H1 (cell line): ENCODE results near the gene COL4A1. TPM values are rescaled to one million over a fixed set of nuclear protein-coding genes. Genes with fewer than 3 reads are reported as not detected.

Experiments used
- CTCF ChIA-PET: fragments of 300-600 bp; sonication (Branson Sonifier 250); formaldehyde crosslinking; loops from one replicate; lab custom pipeline; 2021; ENCODE audit not compliant: partially characterized antibody; lab: Charles Lee
- POLR2A ChIA-PET: fragments of 300-600 bp; sonication (Branson Sonifier 250); formaldehyde crosslinking; loops from one replicate; lab custom pipeline; 2021; ENCODE audit warnings: inconsistent platforms; ENCODE audit not compliant: partially characterized antibody; lab: Charles Lee
- DNase-seq, 2 experiments: peaks; one replicate each; pipeline versions ENCODE4 v3.0.0 to v3.0.0-alpha.2; 2010 to 2022; ENCODE audit warnings: low spot score in 2 of 2, low read depth in 1 of 2, mixed read lengths in 1 of 2
- FAIRE-seq: peaks from 2 replicates; lab custom pipeline; 2011; peaks lifted over from hg19 to GRCh38; lab: Jason Lieb, UNC
- H2AFZ ChIP-seq: 2 replicates; pipeline ENCODE4 v1.8.1; 2012; ENCODE audit warnings: low read length, inconsistent platforms
- H2AK5ac ChIP-seq: 2 replicates; pipeline ENCODE4 v1.6.1; 2013; ENCODE audit warnings: low read depth, low read length
- H2BK120ac ChIP-seq: replicated peaks from 2 replicates; pipeline ENCODE3; 2013; ENCODE audit warnings: low read depth, low read length, inconsistent platforms
- H2BK12ac ChIP-seq: 2 replicates; pipeline ENCODE4 v1.6.1; 2013; ENCODE audit warnings: low read depth, low read length
- H2BK15ac ChIP-seq: 2 replicates; pipeline ENCODE4 v1.6.1; 2013; ENCODE audit warnings: low read length
- H2BK20ac ChIP-seq: 2 replicates; pipeline ENCODE4 v1.6.1; 2013; ENCODE audit warnings: low read length
- H2BK5ac ChIP-seq: 2 replicates; pipeline ENCODE4 v1.6.1; 2013; ENCODE audit warnings: low read depth, low read length
- H3K14ac ChIP-seq: 2 replicates; pipeline ENCODE4 v1.6.1; 2013; ENCODE audit warnings: inconsistent platforms; ENCODE audit not compliant: insufficient read length
- H3K18ac ChIP-seq: 2 replicates; pipeline ENCODE4 v1.6.1; 2013; ENCODE audit warnings: low read length; ENCODE audit errors: extremely low read depth
- H3K23ac ChIP-seq: 2 replicates; pipeline ENCODE4 v1.6.1; 2013; ENCODE audit warnings: inconsistent platforms; ENCODE audit not compliant: insufficient read length
- H3K23me2 ChIP-seq: 2 replicates; pipeline ENCODE4 v1.6.1; 2013; ENCODE audit warnings: low read depth, low read length
- H3K27ac ChIP-seq: 2 replicates; pipeline ENCODE4 v1.6.1; 2011; ENCODE audit warnings: low read depth, low read length, inconsistent platforms
- H3K27me3 ChIP-seq, 4 experiments: replicated peaks in 1 of 4; 1 replicate in 1 of 4; 2 replicates in 3 of 4; pipeline versions ENCODE4 v1.6.1 to v1.8.1; 2011 to 2013; ENCODE audit warnings: low read length in 3 of 4, mild to moderate bottlenecking in 3 of 4, inconsistent platforms in 2 of 4, mixed read lengths in 2 of 4, moderate library complexity in 1 of 4; ENCODE audit not compliant: control insufficient read depth in 3 of 4, insufficient read depth in 3 of 4; ENCODE audit errors: extremely low read depth in 1 of 4
- H3K36me3 ChIP-seq, 4 experiments: 2 replicates each; pipeline versions ENCODE4 v1.6.1 to v1.8.1; 2011 to 2013; ENCODE audit warnings: mild to moderate bottlenecking in 4 of 4, low read length in 3 of 4, moderate library complexity in 2 of 4, control low read depth in 1 of 4, inconsistent platforms in 1 of 4; ENCODE audit not compliant: insufficient read depth in 4 of 4, control insufficient read depth in 2 of 4
- H3K4ac ChIP-seq: replicated peaks from 2 replicates; pipeline ENCODE3; 2013; ENCODE audit warnings: low read length, low read depth, mixed read lengths, inconsistent platforms; ENCODE audit not compliant: insufficient read length
- H3K4me1 ChIP-seq, 4 experiments: replicated peaks in 1 of 4; 1 replicate in 1 of 4; 2 replicates in 3 of 4; pipeline versions ENCODE4 v1.6.1 to v1.8.1; 2011 to 2013; ENCODE audit warnings: low read length in 3 of 4, inconsistent platforms in 2 of 4, mixed read lengths in 1 of 4; ENCODE audit not compliant: insufficient read depth in 4 of 4, control insufficient read depth in 3 of 4
- H3K4me2 ChIP-seq, 2 experiments: 2 replicates each; pipeline versions ENCODE4 v1.6.1 to v1.8.1; 2011 to 2013; ENCODE audit warnings: low read depth in 2 of 2, low read length in 2 of 2, control low read depth in 1 of 2, inconsistent platforms in 1 of 2, mild to moderate bottlenecking in 1 of 2; ENCODE audit not compliant: insufficient read depth in 1 of 2
- H3K4me3 ChIP-seq, 4 experiments: fragments of 200-600, 300-600 bp in 1 of 4; sonication (generic), shearing (Covaris generic), sonication (Bioruptor Twin) in 1 of 4; 2 replicates each; pipeline versions ENCODE4 v1.5.1 to v1.8.1; 2011 to 2016; ENCODE audit warnings: low read length in 4 of 4, low read depth in 3 of 4, control low read depth in 2 of 4, inconsistent platforms in 2 of 4, mild to moderate bottlenecking in 2 of 4, mixed read lengths in 1 of 4, moderate library complexity in 1 of 4; ENCODE audit not compliant: insufficient read depth in 2 of 4; ENCODE audit errors: extremely low read depth in 1 of 4
- H3K56ac ChIP-seq: replicated peaks from 2 replicates; pipeline ENCODE3; 2013; ENCODE audit warnings: low read depth, mild to moderate bottlenecking, mixed read lengths, low read length, inconsistent platforms; ENCODE audit not compliant: insufficient read length
- H3K79me1 ChIP-seq: 2 replicates; pipeline ENCODE4 v1.6.1; 2013; ENCODE audit warnings: low read depth, low read length, control low read depth
- H3K79me2 ChIP-seq, 2 experiments: 2 replicates each; pipeline versions ENCODE4 v1.6.1 to v1.8.1; 2012 to 2013; ENCODE audit warnings: low read length in 2 of 2, mild to moderate bottlenecking in 2 of 2, inconsistent platforms in 1 of 2; ENCODE audit not compliant: insufficient read depth in 2 of 2, control insufficient read depth in 1 of 2
- H3K9ac ChIP-seq, 4 experiments: replicated peaks in 1 of 4; 1 replicate in 1 of 4; 2 replicates in 3 of 4; pipeline versions ENCODE4 v1.6.1 to v1.8.1; 2011 to 2013; ENCODE audit warnings: low read depth in 3 of 4, low read length in 3 of 4, control low read depth in 2 of 4, mild to moderate bottlenecking in 2 of 4, moderate library complexity in 2 of 4, inconsistent platforms in 1 of 4; ENCODE audit errors: extremely low read depth in 1 of 4
- H3K9me3 ChIP-seq, 2 experiments: 2 replicates each; pipeline versions ENCODE4 v1.6.1 to v1.8.1; 2012 to 2013; ENCODE audit warnings: mild to moderate bottlenecking in 2 of 2, moderate library complexity in 2 of 2, control low read depth in 1 of 2, inconsistent platforms in 1 of 2, low read depth in 1 of 2, low read length in 1 of 2, mixed read lengths in 1 of 2; ENCODE audit not compliant: insufficient read depth in 2 of 2
- H4K20me1 ChIP-seq, 2 experiments: replicated peaks in 1 of 2; 2 replicates each; pipeline versions ENCODE3 to v1.8.1; 2011 to 2013; ENCODE audit warnings: inconsistent platforms in 2 of 2, low read length in 2 of 2, mild to moderate bottlenecking in 1 of 2; ENCODE audit not compliant: insufficient read depth in 2 of 2, control insufficient read depth in 1 of 2
- H4K5ac ChIP-seq: 2 replicates; pipeline ENCODE4 v1.6.1; 2013; ENCODE audit warnings: low read length, low read depth, mixed read lengths, inconsistent platforms; ENCODE audit not compliant: insufficient read length
- H4K8ac ChIP-seq: 2 replicates; pipeline ENCODE4 v1.8.0; 2013; ENCODE audit warnings: mild to moderate bottlenecking, moderate library complexity, low read length, inconsistent platforms; ENCODE audit not compliant: insufficient read depth; ENCODE audit errors: extremely low read depth
- H4K91ac ChIP-seq: replicated peaks from 2 replicates; pipeline ENCODE3; 2013; ENCODE audit warnings: low read length, mixed read lengths, inconsistent platforms; ENCODE audit not compliant: insufficient read length
- ATF3 ChIP-seq: IDR thresholded peaks from 2 replicates; pipeline ENCODE4 v1.6.1; 2011; ENCODE audit warnings: low read depth, mild to moderate bottlenecking, low read length; ENCODE audit not compliant: insufficient read depth
- CBX5 ChIP-seq: fragments of 300-800, 300-1000 bp; sonication (generic); IDR thresholded peaks from 2 replicates; pipeline ENCODE4 v1.7.1; 2016; ENCODE audit warnings: antibody characterized with exemption, low read length, low read depth
- MAX ChIP-seq: IDR thresholded peaks from 2 replicates; pipeline ENCODE4 v1.6.1; 2012; ENCODE audit warnings: inconsistent platforms
- SP2 ChIP-seq: IDR thresholded peaks from 2 replicates; pipeline ENCODE4 v1.6.1; 2012; ENCODE audit warnings: mild to moderate bottlenecking, low read length, inconsistent platforms
- TEAD4 ChIP-seq: IDR thresholded peaks from 2 replicates; pipeline ENCODE4 v1.6.1; 2012; ENCODE audit warnings: low read depth, low read length, inconsistent platforms, mixed read lengths
- ZNF274 ChIP-seq: IDR thresholded peaks from 2 replicates; pipeline ENCODE4 v1.7.0; 2012; ENCODE audit warnings: low read length, borderline replicate concordance; ENCODE audit errors: extremely low read depth
- WGBS, 2 experiments: shearing (Covaris generic) in 1 of 2; methylation state at CpG; one replicate each; pipeline versions ENCODE4 v1.1.6 to v1.1.7; 2013 to 2015; ENCODE audit warnings: low lambda C conversion rate in 2 of 2, mixed read lengths in 2 of 2, inconsistent platforms in 1 of 2, low coverage in 1 of 2, missing lambda C conversion rate in 1 of 2; ENCODE audit not compliant: insufficient replicate concordance in 2 of 2, insufficient coverage in 1 of 2, insufficient read length in 1 of 2; ENCODE audit errors: extremely low coverage in 1 of 2, missing lambda C conversion rate in 1 of 2; 5-methylcytosine and 5-hydroxymethylcytosine counted together
- polyA plus RNA-seq, 7 experiments: library from polyadenylated mRNA; depleted of rRNA in 3 of 7; stranded (reverse) in 5 of 7; unstranded in 2 of 7; fragments of >200 nt in 5 of 7; fragments of 200-250 nt in 2 of 7; gene quantifications; 1 replicate in 5 of 7; 2 replicates in 1 of 7; 4 replicates in 1 of 7; pipeline versions ENCODE4 v1.2.1 to v1.2.3, GENCODE V29; 2011 to 2013; ENCODE audit warnings: missing spikeins in 2 of 7, mixed read lengths in 2 of 7
- total RNA-seq: library from RNA; stranded (reverse); fragmentation: NEBNext Ultra II Directional; extraction: Animal tissue kit (Norgen Biotek cat#: 25700); gene quantifications from 2 replicates; pipeline ENCODE4 v1.2.1, GENCODE V29; 2021

COL4A1 gene
- total and polyA plus RNA-seq, 2 of the 8 experiments (the other 6 are each of a cell fraction or from before 2014, with no cell fraction given) = 30.7 to 82.0 TPM

GRCh38 chr13:110259651-110260050 is 47.3 kb downstream of the COL4A1 start:
- Histone ChIP-seq H2AFZ (no peak overlapping the region), H3K79me1 (no peaks in the 10 kb centered on the region; the same call in none of the 2 replicates), H3K27me3 (no peaks in the 10 kb centered on the region; a peak in 1 of 7 replicates), H3K56ac (no peak overlapping the region), H3K4ac (no peak overlapping the region), H3K79me2 (peaks cover 0 to 5% of the 10 kb centered on the region in 2 experiments; a peak in 2 of 4 replicates), H3K23ac (no peak overlapping the region), H3K23me2 (no peaks in the 10 kb centered on the region), H3K27ac (no peak overlapping the region), H3K14ac (no peak overlapping the region), H2BK15ac (no peak overlapping the region), H4K20me1 (no peaks in the 10 kb centered on the region), H3K4me3 (no peak overlapping the region), H3K18ac (no peak overlapping the region), H3K4me2 (no peak overlapping the region), H2BK120ac (no peak overlapping the region), H2BK5ac (no peak overlapping the region), H4K91ac (no peak overlapping the region), H3K9me3 (no peaks in the 10 kb centered on the region), H4K5ac (no peak overlapping the region), H4K8ac (no peak overlapping the region), H3K9ac (no peak overlapping the region), H3K4me1 (peaks cover 2 to 8% (median 4%) of the 10 kb centered on the region in 4 experiments), H2BK12ac (no peak overlapping the region), H3K36me3 (no peaks in the 10 kb centered on the region), H2AK5ac (no peak overlapping the region), H2BK20ac (no peak overlapping the region)
- ChIA-PET POLR2A (interaction anchor here (0.6 to 1.1 kb wide), 3 partner anchors 11 to 292 kb away, joined by 3 to 5 read pairs (median 3); no protein-coding TSS in a partner anchor), CTCF (interaction anchor here (0.6 to 6.9 kb wide), 4 partner anchors 8 to 948 kb away, joined by 3 to 28 read pairs (median 4); no protein-coding TSS in a partner anchor)
- DNase-seq (no peak), FAIRE-seq (no peak)
- WGBS, 2 experiments = 89% methylated on average over 6 of the region's 6 CpGs; no CpG with 5 or more reads in 1 of the 2 experiments
- TF ChIP-seq MAX (no peak), ZNF274 (no peak), CBX5 (no peak), ATF3 (no peak), SP2 (no peak), TEAD4 (no peak)
